Upper lobe of left lung (tissue), 6 donors: Measurements from ENCODE around the gene FAM72C. TPM values are rescaled to one million over a fixed set of nuclear protein-coding genes. Genes with fewer than 3 reads are reported as not detected.
"Not testable (repeated sequence)": the region's sequence is repeated elsewhere in the genome, so short reads cannot be mapped to it uniquely, and the experiment has no call there.

Experiments used
- ATAC-seq, 2 donors: fragments of 200-7000 bp; cut with Tn5 transposase; one replicate each; pipeline ENCODE4 v1.9.1; 2022; ENCODE audit warnings: mild to moderate bottlenecking in 2 of 2, moderate library complexity in 2 of 2; ENCODE audit not compliant: low FRiP score in 2 of 2
- DNase-seq, 2 donors: peaks; one replicate each; pipeline ENCODE4 v3.0.0-alpha.2; 2019 to 2020
- H3K27ac ChIP-seq, 4 donors: fragments of 200-600 bp; sonication (generic); one replicate each; pipeline ENCODE4 v1.5.1; 2016 to 2019
- H3K27me3 ChIP-seq, 4 donors: fragments of 200-600 bp; sonication (generic); one replicate each; pipeline ENCODE4 v1.5.1; 2017 to 2019
- H3K36me3 ChIP-seq, 4 donors: fragments of 200-600 bp; sonication (generic); one replicate each; pipeline ENCODE4 v1.5.1; 2016 to 2019
- H3K4me1 ChIP-seq, 4 donors: fragments of 200-600 bp; sonication (generic); one replicate each; pipeline ENCODE4 v1.5.1; 2018 to 2019
- H3K4me3 ChIP-seq, 4 donors: fragments of 200-600 bp; sonication (generic); one replicate each; pipeline ENCODE4 v1.5.1; 2017 to 2019; ENCODE audit warnings: mild to moderate bottlenecking in 2 of 4, moderate library complexity in 1 of 4
- H3K9me3 ChIP-seq, 4 donors: fragments of 200-600 bp; sonication (generic); one replicate each; pipeline ENCODE4 v1.5.1; 2018 to 2019
- WGBS, 2 donors: methylation state at CpG; one replicate each; pipeline ENCODE4 v1.1.5; 2017 to 2018; 5-methylcytosine and 5-hydroxymethylcytosine counted together
- total RNA-seq, 6 donors: library from RNA; depleted of rRNA in 4 of 6; stranded (reverse); fragments of >200 nt in 4 of 6; gene quantifications; one replicate each; pipeline versions ENCODE4 v1.1.0 to v1.2.1, GENCODE V29; 2016 to 2021
- donor health status: DM: no; HTN: no; CAD: no; lungs with moderate emphysema.
- donor health status: DM: no; HTN: yes; CAD: no; lungs with severe emphysema.

FAM72C gene
- total RNA-seq, 6 donors from 2014 or later, result 0.13 to 0.26 TPM; not detected in 4

GRCh38 chr1:144001077-144001476 lies 29.3 kb upstream of the FAM72C start:
- H3K4me3 ChIP-seq, H3K27me3 ChIP-seq, H3K27ac ChIP-seq, ATAC-seq, H3K4me1 ChIP-seq, DNase-seq, H3K36me3 ChIP-seq, H3K9me3 ChIP-seq: not testable (repeated sequence)
- WGBS, 2 donors, result no CpG with 5 or more reads among the region's 8 CpGs

GRCh38 chr1:143996020-143996419 lies 24.2 kb upstream of the FAM72C start:
- H3K4me1 ChIP-seq, H3K4me3 ChIP-seq, H3K27me3 ChIP-seq, H3K9me3 ChIP-seq, H3K27ac ChIP-seq, DNase-seq, H3K36me3 ChIP-seq: not testable (repeated sequence)
- peak in 1 of 2 donors; percentile 31 for ATAC-seq
- WGBS, 2 donors, result 100% methylated on average over 1 of the region's 6 CpGs; no CpG with 5 or more reads in 1 of the 2 donors

GRCh38 chr1:143993301-143993907 lies 21.6 kb upstream of the FAM72C start:
- not testable (repeated sequence) for H3K27ac ChIP-seq, H3K4me3 ChIP-seq, DNase-seq, H3K36me3 ChIP-seq, H3K27me3 ChIP-seq, H3K9me3 ChIP-seq, H3K4me1 ChIP-seq
- 86% methylated on average over 2 of the region's 7 CpGs; no CpG with 5 or more reads in 1 of the 2 donors for WGBS, 2 donors
- ATAC-seq, result peak in 1 of 2 donors; percentile 40

GRCh38 chr1:143990699-143991098 lies 18.9 kb upstream of the FAM72C start:
- not testable (repeated sequence) for H3K4me1 ChIP-seq, H3K36me3 ChIP-seq, DNase-seq, H3K9me3 ChIP-seq, H3K27me3 ChIP-seq, H3K4me3 ChIP-seq, H3K27ac ChIP-seq, ATAC-seq
- no CpG with 5 or more reads among the region's 4 CpGs for WGBS, 2 donors

- H3K9me3 ChIP-seq, H3K27me3 ChIP-seq, DNase-seq, H3K36me3 ChIP-seq, H3K27ac ChIP-seq, H3K4me1 ChIP-seq, H3K4me3 ChIP-seq: not testable (repeated sequence)
- WGBS, 2 donors, result no CpG with 5 or more reads among the region's 1 CpG
- ATAC-seq, result peak; percentile 52 to 86
These were observed 17.9 kb upstream of the FAM72C start for GRCh38 chr1:143989719-143990118.

- H3K27me3 ChIP-seq, H3K4me3 ChIP-seq, ATAC-seq, H3K9me3 ChIP-seq, DNase-seq, H3K4me1 ChIP-seq, H3K36me3 ChIP-seq, H3K27ac ChIP-seq: not testable (repeated sequence)
- WGBS, 2 donors, result no CpG with 5 or more reads among the region's 4 CpGs
These were observed 17.6 kb upstream of the FAM72C start for GRCh38 chr1:143989427-143989712.

- not testable (repeated sequence) for H3K27ac ChIP-seq, H3K9me3 ChIP-seq, H3K36me3 ChIP-seq, H3K27me3 ChIP-seq, H3K4me3 ChIP-seq, DNase-seq, H3K4me1 ChIP-seq
- 70% methylated on average over 2 of the region's 10 CpGs; no CpG with 5 or more reads in 1 of the 2 donors for WGBS, 2 donors
- ATAC-seq, result peak in 1 of 2 donors; percentile 45
These were observed 17.0 kb upstream of the FAM72C start for GRCh38 chr1:143988602-143989426.

GRCh38 chr1:143987868-143988267 lies 16.1 kb upstream of the FAM72C start:
- not testable (repeated sequence) for H3K9me3 ChIP-seq, H3K27me3 ChIP-seq, H3K27ac ChIP-seq, H3K4me1 ChIP-seq, H3K36me3 ChIP-seq, DNase-seq, H3K4me3 ChIP-seq
- no CpG with 5 or more reads among the region's 1 CpG for WGBS, 2 donors
- ATAC-seq, result peak in 1 of 2 donors; percentile 59

- DNase-seq, ATAC-seq, H3K4me3 ChIP-seq, H3K36me3 ChIP-seq, H3K4me1 ChIP-seq, H3K27me3 ChIP-seq, H3K27ac ChIP-seq, H3K9me3 ChIP-seq: not testable (repeated sequence)
- WGBS, 2 donors, result 83 to 94% methylated on average over 2 to 3 of the region's 7 CpGs
These were observed 13.1 kb upstream of the FAM72C start for GRCh38 chr1:143984721-143985473.

- peak overlapping the region in 1 of 4 donors; percentile 52 for H3K27ac ChIP-seq
- peak in 1 of 2 donors; percentile 46 for DNase-seq
- peak overlapping the region in 2 of 4 donors; percentile 28 to 51 for H3K4me3 ChIP-seq
- not testable (repeated sequence) for ATAC-seq, H3K27me3 ChIP-seq, H3K9me3 ChIP-seq, H3K4me1 ChIP-seq, H3K36me3 ChIP-seq
- WGBS, 2 donors, result no CpG with 5 or more reads among the region's 31 CpGs
These were observed 2.6 kb upstream of the FAM72C start for GRCh38 chr1:143974416-143974815.

- H3K9me3 ChIP-seq, H3K27me3 ChIP-seq, ATAC-seq, H3K4me1 ChIP-seq, H3K36me3 ChIP-seq: not testable (repeated sequence)
- Histone ChIP-seq H3K27ac (peak overlapping the region in 1 of 4 donors; percentile 52), H3K4me3 (peak overlapping the region in 3 of 4 donors; percentile 28 to 51 (median 41))
- WGBS, 2 donors, result 0% methylated on average over 5 of the region's 37 CpGs; no CpG with 5 or more reads in 1 of the 2 donors
- peak in 1 of 2 donors; percentile 79 for DNase-seq
These were observed 2.2 kb upstream of the FAM72C start for GRCh38 chr1:143973876-143974414.

GRCh38 chr1:143972753-143973326 lies 1.1 kb upstream of the FAM72C start:
- not testable (repeated sequence) for DNase-seq, H3K27me3 ChIP-seq

More at GRCh38 chr1:143972753-143973326, 1.1 kb upstream of the FAM72C start:
- peak; percentile 64 to 65 for ATAC-seq
- not testable (repeated sequence) for H3K36me3 ChIP-seq, H3K27ac ChIP-seq, H3K9me3 ChIP-seq, H3K4me1 ChIP-seq, H3K4me3 ChIP-seq
- WGBS, 2 donors, result no CpG with 5 or more reads among the region's 48 CpGs
